Measurements from ENCODE around the gene SCAF4.

DNA sequence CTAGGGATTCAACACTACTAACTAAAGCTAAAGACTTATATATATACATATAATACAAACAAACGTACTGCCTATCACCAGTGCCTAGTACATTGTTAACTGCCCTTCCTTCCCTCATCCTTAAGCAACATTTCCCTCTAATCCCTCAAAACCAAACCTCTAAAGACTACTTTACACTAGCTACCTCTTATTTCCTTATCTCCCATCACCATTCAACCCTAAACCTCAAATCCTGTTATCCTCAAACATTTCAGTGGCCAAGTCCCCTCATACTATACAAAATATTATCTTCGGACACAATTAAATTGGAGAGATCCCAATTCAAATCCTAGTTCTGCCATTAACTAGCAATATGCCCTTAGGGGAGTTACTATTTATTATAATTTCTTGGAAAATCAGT, 3.7 kb downstream of the SCAF4 start:
- TF ChIP-seq, protein P1, sequence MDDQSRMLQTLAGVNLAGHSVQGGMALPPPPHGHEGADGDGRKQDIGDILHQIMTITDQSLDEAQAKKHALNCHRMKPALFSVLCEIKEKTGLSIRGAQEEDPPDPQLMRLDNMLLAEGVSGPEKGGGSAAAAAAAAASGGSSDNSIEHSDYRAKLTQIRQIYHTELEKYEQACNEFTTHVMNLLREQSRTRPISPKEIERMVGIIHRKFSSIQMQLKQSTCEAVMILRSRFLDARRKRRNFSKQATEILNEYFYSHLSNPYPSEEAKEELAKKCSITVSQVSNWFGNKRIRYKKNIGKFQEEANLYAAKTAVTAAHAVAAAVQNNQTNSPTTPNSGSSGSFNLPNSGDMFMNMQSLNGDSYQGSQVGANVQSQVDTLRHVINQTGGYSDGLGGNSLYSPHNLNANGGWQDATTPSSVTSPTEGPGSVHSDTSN (IDR thresholded peaks at IDR 0.05) = no peak
- TF ChIP-seq, protein P2, sequence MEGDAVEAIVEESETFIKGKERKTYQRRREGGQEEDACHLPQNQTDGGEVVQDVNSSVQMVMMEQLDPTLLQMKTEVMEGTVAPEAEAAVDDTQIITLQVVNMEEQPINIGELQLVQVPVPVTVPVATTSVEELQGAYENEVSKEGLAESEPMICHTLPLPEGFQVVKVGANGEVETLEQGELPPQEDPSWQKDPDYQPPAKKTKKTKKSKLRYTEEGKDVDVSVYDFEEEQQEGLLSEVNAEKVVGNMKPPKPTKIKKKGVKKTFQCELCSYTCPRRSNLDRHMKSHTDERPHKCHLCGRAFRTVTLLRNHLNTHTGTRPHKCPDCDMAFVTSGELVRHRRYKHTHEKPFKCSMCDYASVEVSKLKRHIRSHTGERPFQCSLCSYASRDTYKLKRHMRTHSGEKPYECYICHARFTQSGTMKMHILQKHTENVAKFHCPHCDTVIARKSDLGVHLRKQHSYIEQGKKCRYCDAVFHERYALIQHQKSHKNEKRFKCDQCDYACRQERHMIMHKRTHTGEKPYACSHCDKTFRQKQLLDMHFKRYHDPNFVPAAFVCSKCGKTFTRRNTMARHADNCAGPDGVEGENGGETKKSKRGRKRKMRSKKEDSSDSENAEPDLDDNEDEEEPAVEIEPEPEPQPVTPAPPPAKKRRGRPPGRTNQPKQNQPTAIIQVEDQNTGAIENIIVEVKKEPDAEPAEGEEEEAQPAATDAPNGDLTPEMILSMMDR (IDR thresholded peaks at IDR 0.05) = no peak
- TF ChIP-seq, protein P3, sequence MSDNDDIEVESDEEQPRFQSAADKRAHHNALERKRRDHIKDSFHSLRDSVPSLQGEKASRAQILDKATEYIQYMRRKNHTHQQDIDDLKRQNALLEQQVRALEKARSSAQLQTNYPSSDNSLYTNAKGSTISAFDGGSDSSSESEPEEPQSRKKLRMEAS (IDR thresholded peaks at IDR 0.05) = no peak
- TF ChIP-seq POLR2A (IDR thresholded peaks at IDR 0.05; ENCODE audit: low read length) (no peak), EP300 (IDR thresholded peaks at IDR 0.05) (no peak), NR3C1 (IDR thresholded peaks at IDR 0.05) (no peak), CHD2 (IDR thresholded peaks at IDR 0.05; ENCODE audit: low read length, partially characterized antibody) (no peak), KDM1A (IDR thresholded peaks at IDR 0.05; ENCODE audit: low read depth) (no peak), NFE2L2 (conservative IDR thresholded peaks at IDR 0.05; ENCODE audit: low read length) (no peak), RAD21 (conservative IDR thresholded peaks at IDR 0.05 in 1 of 2, IDR thresholded peaks at IDR 0.05 in 1 of 2) (no peak), CEBPB (IDR thresholded peaks at IDR 0.05) (no peak)
- TF ChIP-seq, protein P4, sequence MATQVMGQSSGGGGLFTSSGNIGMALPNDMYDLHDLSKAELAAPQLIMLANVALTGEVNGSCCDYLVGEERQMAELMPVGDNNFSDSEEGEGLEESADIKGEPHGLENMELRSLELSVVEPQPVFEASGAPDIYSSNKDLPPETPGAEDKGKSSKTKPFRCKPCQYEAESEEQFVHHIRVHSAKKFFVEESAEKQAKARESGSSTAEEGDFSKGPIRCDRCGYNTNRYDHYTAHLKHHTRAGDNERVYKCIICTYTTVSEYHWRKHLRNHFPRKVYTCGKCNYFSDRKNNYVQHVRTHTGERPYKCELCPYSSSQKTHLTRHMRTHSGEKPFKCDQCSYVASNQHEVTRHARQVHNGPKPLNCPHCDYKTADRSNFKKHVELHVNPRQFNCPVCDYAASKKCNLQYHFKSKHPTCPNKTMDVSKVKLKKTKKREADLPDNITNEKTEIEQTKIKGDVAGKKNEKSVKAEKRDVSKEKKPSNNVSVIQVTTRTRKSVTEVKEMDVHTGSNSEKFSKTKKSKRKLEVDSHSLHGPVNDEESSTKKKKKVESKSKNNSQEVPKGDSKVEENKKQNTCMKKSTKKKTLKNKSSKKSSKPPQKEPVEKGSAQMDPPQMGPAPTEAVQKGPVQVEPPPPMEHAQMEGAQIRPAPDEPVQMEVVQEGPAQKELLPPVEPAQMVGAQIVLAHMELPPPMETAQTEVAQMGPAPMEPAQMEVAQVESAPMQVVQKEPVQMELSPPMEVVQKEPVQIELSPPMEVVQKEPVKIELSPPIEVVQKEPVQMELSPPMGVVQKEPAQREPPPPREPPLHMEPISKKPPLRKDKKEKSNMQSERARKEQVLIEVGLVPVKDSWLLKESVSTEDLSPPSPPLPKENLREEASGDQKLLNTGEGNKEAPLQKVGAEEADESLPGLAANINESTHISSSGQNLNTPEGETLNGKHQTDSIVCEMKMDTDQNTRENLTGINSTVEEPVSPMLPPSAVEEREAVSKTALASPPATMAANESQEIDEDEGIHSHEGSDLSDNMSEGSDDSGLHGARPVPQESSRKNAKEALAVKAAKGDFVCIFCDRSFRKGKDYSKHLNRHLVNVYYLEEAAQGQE (IDR thresholded peaks at IDR 0.05) = no peak
- TF ChIP-seq, protein P5, sequence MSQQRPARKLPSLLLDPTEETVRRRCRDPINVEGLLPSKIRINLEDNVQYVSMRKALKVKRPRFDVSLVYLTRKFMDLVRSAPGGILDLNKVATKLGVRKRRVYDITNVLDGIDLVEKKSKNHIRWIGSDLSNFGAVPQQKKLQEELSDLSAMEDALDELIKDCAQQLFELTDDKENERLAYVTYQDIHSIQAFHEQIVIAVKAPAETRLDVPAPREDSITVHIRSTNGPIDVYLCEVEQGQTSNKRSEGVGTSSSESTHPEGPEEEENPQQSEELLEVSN (IDR thresholded peaks at IDR 0.05; ENCODE audit: borderline replicate concordance, low read depth) = no peak

Measured in A549 (cell line).